COLO829 (cell line): ENCODE measurements around the gene PTPN20.
"Not testable (repeated sequence)": the region's sequence is repeated elsewhere in the genome, so short reads cannot be mapped to it uniquely, and the experiment has no call there.

Experiments
- DNase-seq: peaks from one replicate; pipeline ENCODE4 v3.0.0; 2012; ENCODE audit warnings: low spot score

PTPN20 gene

GRCh38 chr10:46960742-46961141 is 49.5 kb downstream of the PTPN20 start:
- DNase-seq, result not testable (repeated sequence)

DNA sequence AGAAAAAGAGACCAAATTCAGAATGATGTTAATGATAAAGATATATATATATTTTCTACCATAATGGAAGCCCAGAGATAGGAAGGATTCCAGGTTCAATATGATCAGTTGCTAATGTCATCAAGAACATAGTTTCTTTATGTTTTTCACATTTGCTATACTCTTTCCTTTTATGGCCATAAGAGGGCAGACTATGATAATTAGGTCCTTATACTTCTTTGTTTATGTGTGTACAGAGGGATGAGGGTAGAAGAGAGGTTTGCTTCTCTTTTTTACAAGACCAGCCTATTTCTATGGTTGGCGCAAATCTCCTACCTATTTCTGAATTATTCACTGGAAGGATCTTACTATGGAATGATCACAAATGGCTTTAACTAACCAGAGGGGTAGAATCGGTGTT is 52.1 kb downstream of the PTPN20 start:
- not testable (repeated sequence) for DNase-seq

GRCh38 chr10:46967013-46967412 is 55.8 kb downstream of the PTPN20 start:
- DNase-seq, result not testable (repeated sequence)

DNA sequence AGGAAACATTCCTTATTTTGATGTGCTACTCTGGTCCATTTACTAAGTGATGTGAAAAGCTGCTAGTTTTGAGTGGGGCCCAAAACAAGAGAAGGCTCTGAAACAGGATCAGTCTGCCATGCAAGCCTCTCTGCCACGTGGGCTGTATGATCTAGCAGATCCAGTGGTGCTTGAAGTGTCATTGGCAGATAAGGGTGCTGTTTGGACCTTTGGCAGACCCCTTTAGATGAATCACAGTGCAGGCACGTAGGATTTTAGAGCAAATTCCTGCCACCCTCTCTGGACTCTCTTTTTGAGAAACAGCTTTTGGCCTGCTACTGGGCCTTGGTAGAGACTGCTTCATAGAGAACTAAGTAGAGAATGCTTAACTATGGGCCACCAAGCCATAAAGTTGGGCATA is 69.0 kb downstream of the PTPN20 start:
- DNase-seq, result not testable (repeated sequence)

DNA sequence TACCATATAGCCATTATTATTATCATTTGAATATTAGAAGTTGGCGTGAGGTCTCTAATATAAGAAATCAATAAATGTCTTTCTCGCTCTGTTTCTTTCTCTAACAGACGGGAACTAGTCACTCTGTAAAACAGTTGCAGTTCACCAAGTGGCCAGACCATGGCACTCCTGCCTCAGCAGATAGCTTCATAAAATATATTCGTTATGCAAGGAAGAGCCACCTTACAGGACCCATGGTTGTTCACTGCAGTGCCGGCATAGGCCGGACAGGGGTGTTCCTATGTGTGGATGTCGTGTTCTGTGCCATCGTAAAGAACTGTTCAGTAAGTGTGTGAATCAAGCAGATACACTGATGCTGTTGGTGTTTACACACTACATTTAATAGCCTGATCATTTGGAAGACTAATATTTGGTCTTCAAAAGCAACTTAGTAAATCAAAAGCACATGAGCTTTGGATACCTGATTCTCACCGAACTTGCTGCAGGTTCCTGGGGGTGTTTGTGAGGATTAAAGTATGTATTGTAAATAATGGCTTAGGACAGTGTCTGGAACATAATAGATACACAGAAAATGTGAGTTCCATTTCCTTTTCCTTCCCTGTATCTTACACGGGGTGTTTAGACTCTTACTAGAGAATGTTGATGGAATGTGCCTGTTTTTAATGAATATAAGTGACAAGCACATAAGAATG is 76.2 kb downstream of the PTPN20 start:
- not testable (repeated sequence) for DNase-seq

GRCh38 chr10:46992803-46993561 is 81.8 kb downstream of the PTPN20 start:
- DNase-seq, result peak; percentile 15

GRCh38 chr10:46995234-46995633 is 84.0 kb downstream of the PTPN20 start:
- no peak for DNase-seq

DNA sequence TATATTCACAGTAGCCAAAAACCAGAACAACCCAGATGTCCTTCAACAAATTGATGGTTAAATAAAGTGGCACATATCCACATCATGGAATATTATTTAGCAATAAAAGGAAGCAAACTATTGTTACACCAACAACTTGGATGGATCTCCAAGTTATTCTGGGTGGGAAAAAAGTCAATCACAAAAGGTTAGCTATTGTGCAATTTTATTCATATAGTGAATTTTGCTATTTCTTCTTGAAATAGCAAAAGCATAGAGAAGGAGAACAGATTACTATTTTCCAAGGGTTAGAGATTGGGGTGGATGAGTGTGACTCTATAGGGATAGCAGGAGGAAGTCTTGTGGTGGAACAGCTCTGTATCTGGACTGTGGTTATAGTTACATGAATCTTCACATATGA is 87.0 kb downstream of the PTPN20 start:
- no peak for DNase-seq

DNA sequence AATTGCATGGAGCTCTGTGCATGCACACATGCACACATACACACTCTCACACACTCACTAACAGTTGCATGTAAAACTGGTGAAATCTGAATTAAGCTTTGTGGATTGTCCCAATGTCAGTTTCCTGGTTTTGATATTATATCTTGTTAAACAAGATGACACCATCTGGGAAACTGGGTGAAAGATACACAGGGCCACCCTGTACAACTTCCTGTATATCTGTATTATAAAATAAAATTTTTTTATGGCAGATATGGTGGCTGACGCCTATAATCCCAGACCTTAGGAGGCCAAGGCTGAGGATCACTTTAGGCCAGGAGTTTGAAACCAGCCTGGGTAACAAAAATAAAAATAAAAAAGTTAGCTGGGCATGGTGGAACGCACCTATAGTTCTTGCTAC is 87.4 kb downstream of the PTPN20 start:
- DNase-seq, result no peak

DNA sequence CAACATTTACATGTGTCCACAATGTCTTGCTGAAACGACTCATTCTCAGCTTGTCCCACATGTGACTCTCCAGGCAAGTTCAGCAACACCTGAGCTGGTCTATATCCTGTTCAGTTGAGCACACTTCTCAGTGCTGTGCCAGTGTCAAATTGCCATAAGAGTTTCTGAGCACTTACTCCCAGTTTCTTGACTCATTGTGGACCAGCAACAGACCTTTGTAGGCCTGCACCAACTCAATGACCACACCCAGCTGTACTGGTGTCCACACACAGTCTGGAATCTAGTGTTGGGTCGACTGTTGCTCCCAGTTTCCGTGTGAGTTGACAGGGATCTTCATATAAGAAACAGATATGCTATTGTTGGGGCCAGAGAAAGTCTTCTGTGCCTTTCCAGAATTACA is 88.0 kb downstream of the PTPN20 start:
- no peak for DNase-seq

DNA sequence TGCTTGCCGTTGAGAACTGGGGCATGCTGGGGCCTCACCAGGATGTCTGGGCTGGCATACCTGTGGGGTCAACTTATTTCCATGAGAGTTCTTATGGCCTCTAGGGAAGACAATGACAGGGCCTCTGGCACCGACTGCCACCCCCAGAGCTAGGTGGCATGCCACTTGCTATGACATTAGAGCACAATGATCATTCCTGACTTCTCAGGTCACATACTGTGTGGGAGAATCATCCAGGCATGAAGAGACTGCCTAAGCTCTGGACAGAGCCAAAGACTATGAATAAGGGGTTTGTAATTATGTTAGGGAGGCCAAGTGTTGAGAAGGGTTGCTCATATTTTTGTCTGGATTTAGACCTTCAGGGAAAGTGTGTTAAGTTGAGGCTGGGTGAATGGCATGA is 97.5 kb downstream of the PTPN20 start:
- DNase-seq, result no peak

DNA sequence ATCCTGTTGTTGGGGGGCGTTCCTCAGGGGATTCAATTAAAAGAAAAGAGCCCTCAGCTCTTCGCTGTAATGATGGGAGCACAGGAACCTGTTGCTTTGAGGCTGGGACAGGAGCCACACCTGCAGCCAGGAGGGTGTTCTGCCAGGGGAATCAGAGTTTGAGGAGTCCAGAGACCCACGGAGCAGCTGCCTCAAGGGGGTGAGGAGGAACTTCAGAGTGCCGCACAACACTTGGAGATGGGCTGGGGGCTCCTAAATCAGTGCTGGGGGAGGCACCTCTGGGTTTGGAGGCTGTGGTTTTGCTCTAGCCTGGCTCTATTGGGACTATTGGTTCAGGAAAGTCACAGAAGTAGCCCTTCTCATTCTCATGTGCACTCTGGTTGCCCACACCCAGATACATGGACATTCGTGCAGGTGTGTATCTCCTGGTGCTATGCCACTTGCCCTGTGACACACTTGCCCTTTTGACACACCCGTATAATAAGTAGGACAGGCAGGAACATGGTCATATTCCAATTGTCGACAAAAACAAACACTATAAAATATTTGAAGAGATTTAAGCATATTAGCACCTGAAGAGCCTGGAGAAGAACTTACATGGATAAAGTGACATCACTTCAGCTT is 98.1 kb downstream of the PTPN20 start:
- no peak for DNase-seq

DNA sequence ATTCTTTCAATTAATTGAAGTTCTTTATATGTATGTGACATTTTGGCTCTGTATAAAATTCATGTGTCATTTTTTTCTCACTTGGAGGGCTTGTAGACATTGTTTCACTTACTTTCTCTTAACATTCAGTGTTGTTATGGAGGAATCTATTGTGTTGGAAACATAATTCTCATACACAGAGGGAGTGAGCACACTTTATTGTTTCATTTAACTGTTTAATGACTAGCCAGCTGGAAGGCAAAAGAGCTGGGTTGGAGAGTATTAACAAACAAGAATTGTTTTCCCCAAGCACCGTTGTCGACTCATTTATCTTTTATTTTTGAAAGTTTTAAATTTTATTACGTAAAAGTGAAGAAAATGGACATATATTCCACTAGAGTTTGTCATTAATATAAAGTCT is 98.8 kb downstream of the PTPN20 start:
- DNase-seq, result no peak

DNA sequence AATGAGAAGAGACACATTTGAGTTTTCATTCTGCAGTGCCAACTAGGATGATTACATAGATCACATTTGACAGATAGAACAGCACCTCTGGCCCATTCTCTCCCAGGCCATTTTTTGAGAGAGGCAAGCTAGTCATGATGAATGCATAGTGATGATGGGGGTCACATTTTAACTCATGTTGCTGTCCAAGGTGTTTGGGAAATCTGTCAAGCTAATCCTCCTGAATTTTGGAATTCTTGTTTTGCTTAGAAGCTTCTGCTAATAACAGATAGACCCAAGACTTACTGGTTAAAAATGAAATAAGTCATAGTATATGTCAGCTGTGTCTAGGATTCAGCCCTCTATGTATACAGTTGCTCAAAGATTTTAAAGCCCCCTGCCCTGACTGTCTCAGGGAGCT is 101.0 kb downstream of the PTPN20 start:
- DNase-seq, result no peak

- no peak for DNase-seq
Measured at GRCh38 chr10:47013507-47014154, 102.4 kb downstream of the PTPN20 start.

DNA sequence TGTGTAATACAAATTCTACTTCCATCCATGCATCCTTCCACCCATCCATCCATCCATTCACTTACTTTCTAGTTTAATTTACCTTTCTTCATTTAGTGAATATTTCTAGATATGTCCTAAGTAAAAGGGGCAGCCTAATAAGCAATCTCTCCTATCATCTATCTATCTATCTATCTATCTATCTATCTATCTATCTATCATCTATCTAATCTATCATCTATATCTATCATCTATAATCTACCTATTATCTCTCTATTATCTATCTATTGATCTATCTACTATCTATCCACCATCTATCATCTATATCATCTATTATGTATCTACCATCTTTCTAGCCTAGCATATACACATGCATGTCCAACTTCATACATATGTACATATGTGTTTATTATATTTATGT is 104.2 kb downstream of the PTPN20 start:
- no peak for DNase-seq

- DNase-seq, result no peak
Measured at GRCh38 chr10:47016564-47016963, 105.3 kb downstream of the PTPN20 start.

GRCh38 chr10:47018026-47018735 is 107.0 kb downstream of the PTPN20 start:
- no peak for DNase-seq

GRCh38 chr10:47019155-47020145 is 108.2 kb downstream of the PTPN20 start:
- no peak for DNase-seq

DNA sequence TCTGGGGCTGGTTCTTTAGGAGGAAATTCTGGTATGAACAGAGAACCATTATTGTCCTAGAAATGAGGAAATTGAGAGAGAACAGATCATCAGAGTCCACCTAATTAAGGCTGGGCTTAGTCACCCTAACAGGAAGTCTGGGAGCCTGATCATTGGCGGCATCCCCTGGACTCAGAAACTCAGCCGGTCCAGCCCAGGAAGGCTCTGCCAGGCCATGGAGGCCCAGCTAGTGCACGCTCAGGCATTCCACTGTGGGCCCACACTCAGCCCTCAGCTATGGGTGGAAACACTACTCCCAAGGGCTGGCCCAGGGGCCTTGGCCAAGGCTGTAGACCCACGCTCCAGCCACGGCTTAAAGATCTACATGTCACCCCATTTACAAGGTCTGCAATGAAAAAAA is 109.2 kb downstream of the PTPN20 start:
- no peak for DNase-seq

DNA sequence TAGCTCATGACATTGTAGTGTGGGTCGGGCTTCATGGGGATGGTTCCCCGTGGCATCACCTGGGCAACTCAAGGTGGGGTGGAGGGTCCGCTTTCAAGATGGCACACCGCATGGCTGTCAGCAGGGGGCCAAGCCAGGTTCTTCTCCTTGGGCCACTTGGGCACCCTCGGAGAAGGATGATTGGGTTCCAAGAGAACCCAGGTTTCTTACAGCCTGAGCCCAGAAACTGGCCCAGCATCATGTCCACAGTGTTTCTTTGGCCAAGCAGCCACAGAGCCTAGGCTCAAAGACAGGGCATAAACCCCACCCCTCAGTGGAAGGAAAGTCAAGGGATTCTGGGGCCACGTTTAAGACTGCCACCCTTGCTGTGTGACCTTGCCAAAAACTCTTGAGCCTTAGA is 110.6 kb downstream of the PTPN20 start:
- no peak for DNase-seq
